ENCODE data around the gene TFDP2. TPM values are rescaled to one million over a fixed set of nuclear protein-coding genes. Genes with fewer than 3 reads are reported as not detected.

Gene TFDP2
- total RNA-seq, 1 experiment from 2014 or later, result 76.0 TPM

DNA sequence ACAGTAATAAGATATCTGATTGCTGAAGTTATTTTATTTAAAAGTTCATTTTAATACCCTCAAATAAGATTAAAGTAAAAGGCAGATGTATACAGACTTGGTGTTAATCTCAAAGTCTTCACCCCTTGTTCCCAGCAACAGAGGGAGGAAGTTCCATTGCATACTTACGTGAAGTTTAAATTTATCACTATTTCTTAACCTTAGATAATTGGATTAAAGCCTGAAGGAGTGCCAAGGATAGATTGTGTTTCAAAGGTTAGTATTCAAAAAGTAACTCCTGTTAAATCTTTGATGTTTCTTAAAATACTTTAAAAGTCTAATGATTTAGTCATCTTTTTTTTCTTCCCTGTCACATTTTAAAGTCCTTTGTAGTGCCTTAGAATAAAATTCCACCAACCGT, 233.6 kb downstream of the TFDP2 start:
- TF ChIP-seq CTCF (conservative IDR thresholded peaks at IDR 0.05), result no peak
- Histone ChIP-seq H3T11ph (ENCODE audit: low read length) (no peak overlapping the region), H2AK5ac (ENCODE audit: insufficient read length, low read length) (no peak overlapping the region), H3K23me2 (ENCODE audit: insufficient read length, low read depth, low read length, poor library complexity, severe bottlenecking) (no peaks in the 10 kb centered on the region), H3K4me1 (ENCODE audit: insufficient read depth, low read length) (no peaks in the 10 kb centered on the region), H3K9me3 (ENCODE audit: control insufficient read depth, low read depth, low read length) (no peaks in the 10 kb centered on the region), H3K18ac (ENCODE audit: insufficient read length, low read depth, low read length) (no peak overlapping the region), H3K23ac (ENCODE audit: insufficient read length, low read depth, low read length) (no peak overlapping the region), H3K27me3 (ENCODE audit: insufficient read depth, low read length) (no peaks in the 10 kb centered on the region), H3K56ac (ENCODE audit: insufficient read length, low read depth, low read length) (no peak overlapping the region), H4K8ac (replicated peaks; ENCODE audit: insufficient read length, low read depth, low read length) (no peak overlapping the region), H4K91ac (ENCODE audit: insufficient read length, low read depth, low read length) (no peak overlapping the region), H4K20me1 (ENCODE audit: control insufficient read depth, insufficient read depth, insufficient read length) (no peaks in the 10 kb centered on the region), H4K5ac (ENCODE audit: insufficient read length, low read depth, low read length) (no peak overlapping the region), H3K4me2 (ENCODE audit: insufficient read depth, insufficient read length, low read length) (no peak overlapping the region), H3K4ac (ENCODE audit: low read depth, low read length) (no peak overlapping the region), H2BK120ac (ENCODE audit: low read depth, low read length, poor library complexity, severe bottlenecking) (no peak overlapping the region), H3K9ac (ENCODE audit: extremely low read depth, insufficient read length, low read length) (no peak overlapping the region), H3K14ac (ENCODE audit: insufficient read depth, low read length) (no peak overlapping the region), H2BK5ac (ENCODE audit: insufficient read length, low read length) (no peak overlapping the region), H3K79me1 (ENCODE audit: insufficient read depth, low read depth, low read length, poor library complexity, severe bottlenecking) (no peaks in the 10 kb centered on the region), H2AFZ (ENCODE audit: low read length) (no peak overlapping the region), H2BK15ac (ENCODE audit: low read depth, low read length) (no peak overlapping the region), H3K27ac (ENCODE audit: insufficient read length, low read depth, low read length) (no peak overlapping the region), H3K79me2 (ENCODE audit: insufficient read depth, low read length) (no peaks in the 10 kb centered on the region), H2BK20ac (ENCODE audit: low read depth, low read length, poor library complexity, severe bottlenecking) (no peak overlapping the region), H2BK12ac (ENCODE audit: insufficient read length, low read depth, low read length) (no peak overlapping the region)
- no peak for DNase-seq
- no CpG with 5 or more reads among the region's 2 CpGs for WGBS (ENCODE audit: extremely low coverage, insufficient read length, low lambda C conversion rate)
- Mint-ChIP-seq H3K9me3 (peaks cover 12% of the 10 kb centered on the region in 2 experiments), H3K4me3 (no peak overlapping the region), H3K27ac (no peak overlapping the region), H3K4me1 (peaks cover 0 to 5% of the 10 kb centered on the region in 2 experiments; a peak in 1 of 4 replicates), H3K27me3 (ENCODE audit: low read depth) (no peaks in the 10 kb centered on the region), H3K36me3 (ENCODE audit: insufficient read depth in 1 of 3, low read depth in 3 of 3) (peaks cover 59 to 90% (median 89%) of the 10 kb centered on the region in 3 experiments)
